A673 (cell line): ENCODE data around the gene GALNT9.

Source experiments
- EZH2 ChIP-seq: fragments of 200-600 bp; sonication (generic); IDR thresholded peaks from 2 replicates; pipeline ENCODE4 v1.6.1; 2017; ENCODE audit warnings: borderline replicate concordance, low read depth, mild to moderate bottlenecking, mixed read lengths, antibody characterized with exemption, low read length; ENCODE audit not compliant: poor library complexity, severe bottlenecking
- TF ChIP-seq, protein P1 (sequence below): fragments of 300-800, 200-600 bp; sonication (generic); conservative IDR thresholded peaks from 2 replicates; pipeline ENCODE4 v1.5.1; 2017; ENCODE audit warnings: low read depth, mild to moderate bottlenecking, antibody characterized with exemption, low read length, moderate library complexity, mixed read lengths

DNA sequence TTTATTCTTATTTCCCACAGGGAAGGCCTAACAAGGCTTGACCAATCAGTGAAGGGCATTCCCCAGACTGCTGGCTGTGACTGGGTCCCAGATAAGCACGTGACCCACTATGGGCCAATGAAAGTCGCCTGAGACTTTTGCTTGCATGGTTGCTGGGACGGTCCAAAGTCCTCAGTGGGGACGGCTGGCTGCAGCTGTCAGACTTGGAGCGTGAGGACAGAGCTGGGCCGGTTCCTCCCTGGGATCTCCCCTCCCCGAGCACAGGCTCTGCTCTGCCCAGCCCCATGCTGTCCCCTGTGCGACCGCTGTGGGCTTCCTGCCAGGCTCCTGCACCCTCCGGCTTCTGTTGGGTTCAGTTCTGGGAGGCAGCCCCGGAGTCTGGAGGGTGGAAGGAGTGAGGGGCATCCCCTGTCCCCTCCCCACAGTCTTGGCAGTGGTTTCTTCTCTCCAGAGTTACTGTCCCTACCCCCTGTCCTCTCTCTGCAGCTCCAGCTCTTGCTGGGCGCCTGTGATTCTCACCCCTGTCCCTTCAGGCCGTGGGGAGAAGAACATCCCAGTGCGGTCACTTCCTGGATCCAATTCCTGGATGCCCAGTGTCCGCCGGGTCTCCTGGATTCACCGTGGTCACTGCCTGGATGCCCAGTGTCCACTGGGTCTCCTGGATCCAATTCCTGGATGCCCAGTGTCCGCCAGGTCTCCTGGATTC is 50.1 kb downstream of the GALNT9 start:
- TF ChIP-seq EZH2: no peak
- TF ChIP-seq, protein P1, sequence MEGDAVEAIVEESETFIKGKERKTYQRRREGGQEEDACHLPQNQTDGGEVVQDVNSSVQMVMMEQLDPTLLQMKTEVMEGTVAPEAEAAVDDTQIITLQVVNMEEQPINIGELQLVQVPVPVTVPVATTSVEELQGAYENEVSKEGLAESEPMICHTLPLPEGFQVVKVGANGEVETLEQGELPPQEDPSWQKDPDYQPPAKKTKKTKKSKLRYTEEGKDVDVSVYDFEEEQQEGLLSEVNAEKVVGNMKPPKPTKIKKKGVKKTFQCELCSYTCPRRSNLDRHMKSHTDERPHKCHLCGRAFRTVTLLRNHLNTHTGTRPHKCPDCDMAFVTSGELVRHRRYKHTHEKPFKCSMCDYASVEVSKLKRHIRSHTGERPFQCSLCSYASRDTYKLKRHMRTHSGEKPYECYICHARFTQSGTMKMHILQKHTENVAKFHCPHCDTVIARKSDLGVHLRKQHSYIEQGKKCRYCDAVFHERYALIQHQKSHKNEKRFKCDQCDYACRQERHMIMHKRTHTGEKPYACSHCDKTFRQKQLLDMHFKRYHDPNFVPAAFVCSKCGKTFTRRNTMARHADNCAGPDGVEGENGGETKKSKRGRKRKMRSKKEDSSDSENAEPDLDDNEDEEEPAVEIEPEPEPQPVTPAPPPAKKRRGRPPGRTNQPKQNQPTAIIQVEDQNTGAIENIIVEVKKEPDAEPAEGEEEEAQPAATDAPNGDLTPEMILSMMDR: no peak
